HL-60 (cell line): ENCODE measurements around the gene ZXDA.

Experiments used
- CTCF ChIP-seq: IDR thresholded peaks from one replicate; pipeline ENCODE4 v1.5.1; 2011; ENCODE audit warnings: low read length, control low read depth, inconsistent platforms; ENCODE audit not compliant: insufficient read depth
- POLR2AphosphoS5 ChIP-seq: IDR thresholded peaks from 2 replicates; pipeline ENCODE4 v1.6.1; 2012; ENCODE audit warnings: low read depth

DNA sequence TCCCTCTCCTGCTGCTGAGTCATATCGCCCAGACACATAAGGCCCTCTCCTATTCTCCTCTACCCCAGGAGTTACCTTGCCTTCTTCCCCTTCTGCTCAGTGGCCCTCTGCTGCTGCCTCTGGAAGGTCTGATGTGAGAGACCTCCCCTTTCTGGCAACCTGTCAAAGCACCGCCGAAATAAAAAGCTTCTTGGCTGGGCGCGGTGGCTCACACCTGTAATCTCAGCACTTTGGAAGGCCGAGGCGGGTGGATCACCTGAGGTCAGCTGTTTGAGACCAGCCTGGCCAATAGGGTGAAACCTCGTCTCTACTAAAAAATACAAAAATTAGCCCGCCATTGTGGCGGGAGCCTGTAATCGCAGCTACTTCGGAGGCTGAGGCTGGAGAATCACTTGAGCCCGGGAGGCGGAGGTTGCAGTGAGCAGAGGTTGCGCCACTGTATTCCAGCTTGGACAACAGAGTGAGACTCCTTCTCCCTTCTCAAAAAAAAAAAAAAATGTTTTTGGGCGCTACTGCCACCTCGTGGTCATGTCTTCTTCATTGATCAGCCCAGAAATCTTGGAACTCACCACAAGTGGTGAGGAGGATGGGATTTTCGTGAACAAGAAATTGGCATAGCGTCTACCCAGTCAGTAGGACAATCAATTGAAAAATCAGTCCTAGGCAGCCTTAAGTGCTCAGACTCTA, 8.6 kb upstream of the ZXDA start:
- no peak for TF ChIP-seq CTCF
- TF ChIP-seq POLR2AphosphoS5, result no peak
